GM23338 (cell line): ENCODE data around the gene ACAD9.

Experiments used
- CREB1 ChIP-seq: fragments of 250-450 bp; sonication (Bioruptor Pico); IDR thresholded peaks from 2 replicates; pipeline ENCODE4 v1.5.0; 2020; ENCODE audit warnings: low read depth, mild to moderate bottlenecking, moderate library complexity
- CTCF ChIP-seq, 2 experiments: fragments of 200-600 bp in 1 of 2; sonication (generic) in 1 of 2; conservative IDR thresholded peaks; 2 replicates each; pipeline versions ENCODE4 v1.5.1 to v1.6.1; 2016 to 2017; ENCODE audit warnings: antibody characterized with exemption in 2 of 2, low read depth in 2 of 2, mild to moderate bottlenecking in 2 of 2, moderate library complexity in 1 of 2
- EZH2 ChIP-seq: fragments of 200-600 bp; sonication (generic); IDR thresholded peaks from one replicate; pipeline ENCODE4 v1.8.0; 2017; ENCODE audit warnings: antibody characterized with exemption, mild to moderate bottlenecking, low read depth; ENCODE audit not compliant: unreplicated experiment
- EZH2phosphoT487 ChIP-seq: fragments of 200-600 bp; sonication (generic); IDR thresholded peaks from one replicate; pipeline ENCODE4 v1.8.1; 2018; ENCODE audit warnings: antibody characterized with exemption; ENCODE audit not compliant: unreplicated experiment
- NANOG ChIP-seq: IDR thresholded peaks from 2 replicates; pipeline ENCODE4 v1.6.1; 2016; ENCODE audit warnings: antibody characterized with exemption, borderline replicate concordance
- POLR2AphosphoS5 ChIP-seq: IDR thresholded peaks from 2 replicates; pipeline ENCODE4 v1.6.1; 2016; ENCODE audit warnings: antibody characterized with exemption, low read depth
- STAT1 ChIP-seq: IDR thresholded peaks from one replicate; pipeline ENCODE4 v1.6.1; 2016; ENCODE audit warnings: antibody characterized with exemption; ENCODE audit not compliant: unreplicated experiment
- ZNF331 ChIP-seq: fragments of 250-450 bp; sonication (Bioruptor Pico); IDR thresholded peaks from 2 replicates; pipeline ENCODE4 v1.5.0; 2020; ENCODE audit warnings: low read depth, mild to moderate bottlenecking, moderate library complexity
- TF ChIP-seq, protein P1 (sequence below): IDR thresholded peaks from one replicate; pipeline ENCODE4 v1.6.1; 2018; ENCODE audit warnings: antibody characterized with exemption; ENCODE audit not compliant: unreplicated experiment
- TF ChIP-seq, protein P2 (sequence below): fragments of 250-450 bp; sonication (Bioruptor Pico); IDR thresholded peaks from 2 replicates; pipeline ENCODE4 v1.5.0; 2020; ENCODE audit warnings: mild to moderate bottlenecking, moderate library complexity

DNA sequence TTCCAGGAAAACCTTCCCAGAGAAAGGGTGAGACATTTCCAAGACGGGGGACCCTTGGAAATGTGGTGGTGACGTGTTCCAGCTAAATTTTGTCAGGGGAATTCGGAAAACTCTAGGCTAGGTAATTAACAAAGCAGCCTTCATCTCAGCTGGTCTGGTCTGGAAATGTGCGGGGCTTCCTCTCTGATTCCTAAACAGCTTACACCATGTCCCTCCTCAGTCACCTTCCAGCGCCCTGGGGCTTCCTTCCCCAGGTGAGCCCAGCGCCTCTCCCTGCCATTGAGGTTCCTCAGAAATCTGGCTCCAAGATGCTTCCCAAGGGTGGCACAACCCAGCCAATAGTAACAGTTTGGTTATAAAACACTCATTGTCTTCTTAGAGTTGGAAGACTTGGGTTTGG is 571 bp downstream of the ACAD9 start:
- TF ChIP-seq CTCF (conservative IDR thresholded peaks at IDR 0.05; ENCODE audit: low read depth in 2 of 2) = no peak
- TF ChIP-seq EZH2 = no peak
- TF ChIP-seq EZH2phosphoT487 = no peak
- TF ChIP-seq, protein P1, sequence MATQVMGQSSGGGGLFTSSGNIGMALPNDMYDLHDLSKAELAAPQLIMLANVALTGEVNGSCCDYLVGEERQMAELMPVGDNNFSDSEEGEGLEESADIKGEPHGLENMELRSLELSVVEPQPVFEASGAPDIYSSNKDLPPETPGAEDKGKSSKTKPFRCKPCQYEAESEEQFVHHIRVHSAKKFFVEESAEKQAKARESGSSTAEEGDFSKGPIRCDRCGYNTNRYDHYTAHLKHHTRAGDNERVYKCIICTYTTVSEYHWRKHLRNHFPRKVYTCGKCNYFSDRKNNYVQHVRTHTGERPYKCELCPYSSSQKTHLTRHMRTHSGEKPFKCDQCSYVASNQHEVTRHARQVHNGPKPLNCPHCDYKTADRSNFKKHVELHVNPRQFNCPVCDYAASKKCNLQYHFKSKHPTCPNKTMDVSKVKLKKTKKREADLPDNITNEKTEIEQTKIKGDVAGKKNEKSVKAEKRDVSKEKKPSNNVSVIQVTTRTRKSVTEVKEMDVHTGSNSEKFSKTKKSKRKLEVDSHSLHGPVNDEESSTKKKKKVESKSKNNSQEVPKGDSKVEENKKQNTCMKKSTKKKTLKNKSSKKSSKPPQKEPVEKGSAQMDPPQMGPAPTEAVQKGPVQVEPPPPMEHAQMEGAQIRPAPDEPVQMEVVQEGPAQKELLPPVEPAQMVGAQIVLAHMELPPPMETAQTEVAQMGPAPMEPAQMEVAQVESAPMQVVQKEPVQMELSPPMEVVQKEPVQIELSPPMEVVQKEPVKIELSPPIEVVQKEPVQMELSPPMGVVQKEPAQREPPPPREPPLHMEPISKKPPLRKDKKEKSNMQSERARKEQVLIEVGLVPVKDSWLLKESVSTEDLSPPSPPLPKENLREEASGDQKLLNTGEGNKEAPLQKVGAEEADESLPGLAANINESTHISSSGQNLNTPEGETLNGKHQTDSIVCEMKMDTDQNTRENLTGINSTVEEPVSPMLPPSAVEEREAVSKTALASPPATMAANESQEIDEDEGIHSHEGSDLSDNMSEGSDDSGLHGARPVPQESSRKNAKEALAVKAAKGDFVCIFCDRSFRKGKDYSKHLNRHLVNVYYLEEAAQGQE = no peak
- no peak for TF ChIP-seq CREB1
- no peak for TF ChIP-seq POLR2AphosphoS5
- no peak for TF ChIP-seq NANOG
- TF ChIP-seq ZNF331 (CRISPR knock-in tag) = no peak
- no peak for TF ChIP-seq STAT1
- TF ChIP-seq, protein P2, sequence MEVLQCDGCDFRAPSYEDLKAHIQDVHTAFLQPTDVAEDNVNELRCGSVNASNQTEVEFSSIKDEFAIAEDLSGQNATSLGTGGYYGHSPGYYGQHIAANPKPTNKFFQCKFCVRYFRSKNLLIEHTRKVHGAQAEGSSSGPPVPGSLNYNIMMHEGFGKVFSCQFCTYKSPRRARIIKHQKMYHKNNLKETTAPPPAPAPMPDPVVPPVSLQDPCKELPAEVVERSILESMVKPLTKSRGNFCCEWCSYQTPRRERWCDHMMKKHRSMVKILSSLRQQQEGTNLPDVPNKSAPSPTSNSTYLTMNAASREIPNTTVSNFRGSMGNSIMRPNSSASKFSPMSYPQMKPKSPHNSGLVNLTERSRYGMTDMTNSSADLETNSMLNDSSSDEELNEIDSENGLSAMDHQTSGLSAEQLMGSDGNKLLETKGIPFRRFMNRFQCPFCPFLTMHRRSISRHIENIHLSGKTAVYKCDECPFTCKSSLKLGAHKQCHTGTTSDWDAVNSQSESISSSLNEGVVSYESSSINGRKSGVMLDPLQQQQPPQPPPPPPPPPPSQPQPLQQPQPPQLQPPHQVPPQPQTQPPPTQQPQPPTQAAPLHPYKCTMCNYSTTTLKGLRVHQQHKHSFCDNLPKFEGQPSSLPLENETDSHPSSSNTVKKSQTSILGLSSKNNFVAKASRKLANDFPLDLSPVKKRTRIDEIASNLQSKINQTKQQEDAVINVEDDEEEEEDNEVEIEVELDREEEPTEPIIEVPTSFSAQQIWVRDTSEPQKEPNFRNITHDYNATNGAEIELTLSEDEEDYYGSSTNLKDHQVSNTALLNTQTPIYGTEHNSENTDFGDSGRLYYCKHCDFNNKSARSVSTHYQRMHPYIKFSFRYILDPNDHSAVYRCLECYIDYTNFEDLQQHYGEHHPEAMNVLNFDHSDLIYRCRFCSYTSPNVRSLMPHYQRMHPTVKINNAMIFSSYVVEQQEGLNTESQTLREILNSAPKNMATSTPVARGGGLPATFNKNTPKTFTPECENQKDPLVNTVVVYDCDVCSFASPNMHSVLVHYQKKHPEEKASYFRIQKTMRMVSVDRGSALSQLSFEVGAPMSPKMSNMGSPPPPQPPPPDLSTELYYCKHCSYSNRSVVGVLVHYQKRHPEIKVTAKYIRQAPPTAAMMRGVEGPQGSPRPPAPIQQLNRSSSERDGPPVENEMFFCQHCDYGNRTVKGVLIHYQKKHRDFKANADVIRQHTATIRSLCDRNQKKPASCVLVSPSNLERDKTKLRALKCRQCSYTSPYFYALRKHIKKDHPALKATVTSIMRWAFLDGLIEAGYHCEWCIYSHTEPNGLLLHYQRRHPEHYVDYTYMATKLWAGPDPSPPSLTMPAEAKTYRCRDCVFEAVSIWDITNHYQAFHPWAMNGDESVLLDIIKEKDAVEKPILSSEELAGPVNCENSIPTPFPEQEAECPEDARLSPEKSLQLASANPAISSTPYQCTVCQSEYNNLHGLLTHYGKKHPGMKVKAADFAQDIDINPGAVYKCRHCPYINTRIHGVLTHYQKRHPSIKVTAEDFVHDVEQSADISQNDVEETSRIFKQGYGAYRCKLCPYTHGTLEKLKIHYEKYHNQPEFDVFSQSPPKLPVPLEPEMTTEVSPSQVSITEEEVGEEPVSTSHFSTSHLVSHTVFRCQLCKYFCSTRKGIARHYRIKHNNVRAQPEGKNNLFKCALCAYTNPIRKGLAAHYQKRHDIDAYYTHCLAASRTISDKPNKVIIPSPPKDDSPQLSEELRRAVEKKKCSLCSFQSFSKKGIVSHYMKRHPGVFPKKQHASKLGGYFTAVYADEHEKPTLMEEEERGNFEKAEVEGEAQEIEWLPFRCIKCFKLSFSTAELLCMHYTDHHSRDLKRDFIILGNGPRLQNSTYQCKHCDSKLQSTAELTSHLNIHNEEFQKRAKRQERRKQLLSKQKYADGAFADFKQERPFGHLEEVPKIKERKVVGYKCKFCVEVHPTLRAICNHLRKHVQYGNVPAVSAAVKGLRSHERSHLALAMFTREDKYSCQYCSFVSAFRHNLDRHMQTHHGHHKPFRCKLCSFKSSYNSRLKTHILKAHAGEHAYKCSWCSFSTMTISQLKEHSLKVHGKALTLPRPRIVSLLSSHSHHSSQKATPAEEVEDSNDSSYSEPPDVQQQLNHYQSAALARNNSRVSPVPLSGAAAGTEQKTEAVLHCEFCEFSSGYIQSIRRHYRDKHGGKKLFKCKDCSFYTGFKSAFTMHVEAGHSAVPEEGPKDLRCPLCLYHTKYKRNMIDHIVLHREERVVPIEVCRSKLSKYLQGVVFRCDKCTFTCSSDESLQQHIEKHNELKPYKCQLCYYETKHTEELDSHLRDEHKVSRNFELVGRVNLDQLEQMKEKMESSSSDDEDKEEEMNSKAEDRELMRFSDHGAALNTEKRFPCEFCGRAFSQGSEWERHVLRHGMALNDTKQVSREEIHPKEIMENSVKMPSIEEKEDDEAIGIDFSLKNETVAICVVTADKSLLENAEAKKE (CRISPR knock-in tag) = no peak
